HL-60 (cell line): Measurements from ENCODE around the gene ARL5B.

Source experiments
- DNase-seq, 2 experiments: peaks; one replicate each; pipeline ENCODE4 v3.0.0-alpha.2; 2010 to 2020; ENCODE audit warnings: low read depth in 1 of 2, low spot score in 1 of 2
- H3K27ac ChIP-seq: fragments of 250-450 bp; sonication (Bioruptor Pico); replicated peaks from 2 replicates; pipeline ENCODE4 v1.5.1; 2020; ENCODE audit warnings: mild to moderate bottlenecking, moderate library complexity
- H3K27me3 ChIP-seq: fragments of 250-450 bp; sonication (Bioruptor Pico); 2 replicates; pipeline ENCODE4 v1.5.1; 2021; ENCODE audit warnings: mild to moderate bottlenecking, moderate library complexity; ENCODE audit not compliant: insufficient read depth, poor library complexity, severe bottlenecking
- H3K4me3 ChIP-seq: replicated peaks from 2 replicates; pipeline ENCODE4 v1.5.1; 2011; ENCODE audit warnings: mild to moderate bottlenecking, control low read depth, low read length; ENCODE audit not compliant: insufficient read depth
- CTCF ChIP-seq: IDR thresholded peaks from one replicate; pipeline ENCODE4 v1.5.1; 2011; ENCODE audit warnings: low read length, control low read depth, inconsistent platforms; ENCODE audit not compliant: insufficient read depth
- GABPA ChIP-seq: IDR thresholded peaks from 2 replicates; pipeline ENCODE4 v1.6.1; 2012; ENCODE audit warnings: low read depth
- POLR2AphosphoS5 ChIP-seq: IDR thresholded peaks from 2 replicates; pipeline ENCODE4 v1.6.1; 2012; ENCODE audit warnings: low read depth
- REST ChIP-seq: IDR thresholded peaks from 2 replicates; pipeline ENCODE4 v1.6.1; 2012; ENCODE audit warnings: low read depth; ENCODE audit not compliant: insufficient replicate concordance
- SPI1 ChIP-seq: IDR thresholded peaks from 2 replicates; pipeline ENCODE4 v1.6.1; 2012; ENCODE audit warnings: low read depth, mild to moderate bottlenecking, borderline replicate concordance

Gene ARL5B

DNA sequence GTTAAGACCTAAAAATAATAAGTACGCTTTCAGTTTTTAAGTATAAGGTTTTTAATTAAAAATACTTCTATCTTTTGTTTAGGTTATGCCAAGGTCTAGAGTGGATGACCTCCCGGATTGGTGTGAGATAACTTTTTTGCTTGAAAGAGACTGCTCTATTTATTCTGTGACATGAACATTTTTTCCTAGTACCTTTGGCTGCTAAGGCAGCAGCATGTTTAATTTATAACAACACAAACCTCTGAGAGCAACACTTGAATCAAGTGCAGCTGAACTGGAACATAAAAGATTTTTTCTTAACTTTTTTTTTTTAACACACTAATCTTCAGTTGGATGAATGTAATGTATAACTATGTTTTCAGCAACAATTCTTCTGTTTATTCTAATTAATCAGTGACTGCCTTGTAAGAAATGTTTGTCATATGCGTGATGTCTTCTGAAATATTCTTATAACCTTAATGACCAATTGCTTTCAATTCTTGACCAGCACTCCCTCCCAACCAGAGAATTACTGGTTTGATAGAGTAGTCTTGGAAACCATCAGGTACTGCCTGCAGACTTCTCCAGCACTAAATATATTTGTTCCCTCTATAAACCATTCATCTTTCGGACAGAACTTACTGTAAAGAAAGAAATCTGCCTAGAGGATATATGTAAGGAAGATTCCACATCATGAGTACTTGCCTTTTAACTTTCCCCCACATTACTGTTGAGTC is 16.0 kb downstream of the ARL5B start:
- no peak for TF ChIP-seq CTCF
- no peaks in the 10 kb centered on the region for H3K27me3 ChIP-seq
- DNase-seq = no peak
- H3K27ac ChIP-seq = no peak overlapping the region
- no peak overlapping the region for H3K4me3 ChIP-seq

DNA sequence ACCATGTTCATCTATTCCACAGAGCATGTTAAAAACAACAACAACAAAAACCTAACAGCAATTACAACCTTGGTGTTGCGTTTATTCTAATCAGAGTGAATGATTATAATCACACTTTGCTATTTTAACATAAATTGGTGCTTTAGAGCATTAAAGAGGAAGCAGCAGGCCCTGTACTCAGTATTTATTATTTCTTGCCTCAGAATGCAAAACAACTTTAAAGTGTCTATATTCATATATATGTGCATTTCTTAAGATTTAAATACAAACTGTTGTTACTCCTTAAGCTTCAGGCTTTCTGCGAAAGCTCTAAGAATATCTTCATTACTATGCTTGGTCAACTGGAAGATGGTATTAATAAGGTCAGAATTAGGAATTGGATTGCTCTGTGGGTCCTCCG is 21.5 kb downstream of the ARL5B start:
- DNase-seq = no peak
- no peak overlapping the region for H3K4me3 ChIP-seq
- no peak for TF ChIP-seq SPI1
- TF ChIP-seq POLR2AphosphoS5 = no peak
- TF ChIP-seq GABPA = no peak
- no peak for TF ChIP-seq CTCF
- TF ChIP-seq REST = no peak
- H3K27me3 ChIP-seq = no peaks in the 10 kb centered on the region
- no peak overlapping the region for H3K27ac ChIP-seq

GRCh38 chr10:18681366-18681765 is 22.1 kb downstream of the ARL5B start:
- H3K27ac ChIP-seq = no peak overlapping the region
- TF ChIP-seq REST = no peak
- TF ChIP-seq POLR2AphosphoS5 = no peak
- TF ChIP-seq GABPA = no peak
- TF ChIP-seq CTCF = no peak
- no peak for TF ChIP-seq SPI1
- no peak for DNase-seq
- no peak overlapping the region for H3K4me3 ChIP-seq
- no peaks in the 10 kb centered on the region for H3K27me3 ChIP-seq

- Histone ChIP-seq H3K4me3 (no peak overlapping the region), H3K27me3 (no peaks in the 10 kb centered on the region), H3K27ac (no peak overlapping the region)
- DNase-seq = no peak
- TF ChIP-seq SPI1 (no peak), GABPA (no peak), POLR2AphosphoS5 (no peak), REST (no peak), CTCF (no peak)
These were observed 22.8 kb downstream of the ARL5B start for GRCh38 chr10:18681971-18682411.
